Ovary (tissue), 3 donors: Measurements from ENCODE around the gene MAST4.

ENCODE experiments used
- CTCF ChIP-seq, 3 donors: fragments of 450-650 bp in 2 of 3; fragments of 200-600 bp in 1 of 3; IDR thresholded peaks; one replicate each; pipeline versions ENCODE4 v1.5.1 to v1.8.0; 2016 to 2022; ENCODE audit warnings: antibody characterized with exemption in 3 of 3, mild to moderate bottlenecking in 1 of 3
- POLR2A ChIP-seq: fragments of 450-650 bp; IDR thresholded peaks from one replicate; pipeline ENCODE4 v1.6.1; 2017; ENCODE audit warnings: antibody characterized with exemption, mild to moderate bottlenecking, moderate library complexity
- donor health status: DM: no; HTN: no; CAD: no.

GRCh38 chr5:67205981-67206380 lies 609.8 kb downstream of the MAST4 start:
- TF ChIP-seq CTCF (IDR thresholded peaks at IDR 0.05) = no peak
- no peak for TF ChIP-seq POLR2A
